PFSK-1 (cell line): ENCODE results near the gene KLC4.

ENCODE experiments used
- FOXP2 ChIP-seq: optimal IDR thresholded peaks from 2 replicates; pipeline ENCODE3; 2011; ENCODE audit warnings: borderline replicate concordance, control low read depth, inconsistent platforms; ENCODE audit not compliant: insufficient read depth; ENCODE audit errors: extremely low read length, extremely low read depth
- POLR2AphosphoS5 ChIP-seq: IDR thresholded peaks from 2 replicates; pipeline ENCODE4 v1.6.1; 2012; ENCODE audit warnings: low read depth, mild to moderate bottlenecking, control low read depth, low read length, moderate library complexity
- SIN3A ChIP-seq: IDR thresholded peaks from 2 replicates; pipeline ENCODE4 v1.6.1; 2012; ENCODE audit warnings: mild to moderate bottlenecking, low read length, moderate library complexity, borderline replicate concordance; ENCODE audit not compliant: insufficient read depth
- TAF1 ChIP-seq: IDR thresholded peaks from 2 replicates; pipeline ENCODE4 v1.6.1; 2012; ENCODE audit warnings: low read length, control low read depth, borderline replicate concordance; ENCODE audit not compliant: insufficient read depth
- TF ChIP-seq, protein P1 (sequence below), 2 experiments: IDR thresholded peaks; 2 replicates each; pipeline versions ENCODE4 v1.6.1 to v1.8.0; 2011 to 2012; ENCODE audit warnings: low read depth in 2 of 2, low read length in 2 of 2, control low read depth in 1 of 2, inconsistent platforms in 1 of 2, mild to moderate bottlenecking in 1 of 2, moderate library complexity in 1 of 2; ENCODE audit not compliant: insufficient read depth in 1 of 2

KLC4 gene

GRCh38 chr6:43096451-43097097 is 37.1 kb downstream of the KLC4 start:
- TF ChIP-seq SIN3A (no peak), POLR2AphosphoS5 (peak; percentile 28; the same call in 1 of the 2 replicates), FOXP2 (peak; percentile 65), TAF1 (no peak)
- TF ChIP-seq, protein P1, sequence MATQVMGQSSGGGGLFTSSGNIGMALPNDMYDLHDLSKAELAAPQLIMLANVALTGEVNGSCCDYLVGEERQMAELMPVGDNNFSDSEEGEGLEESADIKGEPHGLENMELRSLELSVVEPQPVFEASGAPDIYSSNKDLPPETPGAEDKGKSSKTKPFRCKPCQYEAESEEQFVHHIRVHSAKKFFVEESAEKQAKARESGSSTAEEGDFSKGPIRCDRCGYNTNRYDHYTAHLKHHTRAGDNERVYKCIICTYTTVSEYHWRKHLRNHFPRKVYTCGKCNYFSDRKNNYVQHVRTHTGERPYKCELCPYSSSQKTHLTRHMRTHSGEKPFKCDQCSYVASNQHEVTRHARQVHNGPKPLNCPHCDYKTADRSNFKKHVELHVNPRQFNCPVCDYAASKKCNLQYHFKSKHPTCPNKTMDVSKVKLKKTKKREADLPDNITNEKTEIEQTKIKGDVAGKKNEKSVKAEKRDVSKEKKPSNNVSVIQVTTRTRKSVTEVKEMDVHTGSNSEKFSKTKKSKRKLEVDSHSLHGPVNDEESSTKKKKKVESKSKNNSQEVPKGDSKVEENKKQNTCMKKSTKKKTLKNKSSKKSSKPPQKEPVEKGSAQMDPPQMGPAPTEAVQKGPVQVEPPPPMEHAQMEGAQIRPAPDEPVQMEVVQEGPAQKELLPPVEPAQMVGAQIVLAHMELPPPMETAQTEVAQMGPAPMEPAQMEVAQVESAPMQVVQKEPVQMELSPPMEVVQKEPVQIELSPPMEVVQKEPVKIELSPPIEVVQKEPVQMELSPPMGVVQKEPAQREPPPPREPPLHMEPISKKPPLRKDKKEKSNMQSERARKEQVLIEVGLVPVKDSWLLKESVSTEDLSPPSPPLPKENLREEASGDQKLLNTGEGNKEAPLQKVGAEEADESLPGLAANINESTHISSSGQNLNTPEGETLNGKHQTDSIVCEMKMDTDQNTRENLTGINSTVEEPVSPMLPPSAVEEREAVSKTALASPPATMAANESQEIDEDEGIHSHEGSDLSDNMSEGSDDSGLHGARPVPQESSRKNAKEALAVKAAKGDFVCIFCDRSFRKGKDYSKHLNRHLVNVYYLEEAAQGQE (IDR thresholded peaks at IDR 0.05; ENCODE audit: insufficient read depth in 1 of 2, low read depth in 2 of 2, low read length in 2 of 2), result 0 out of 4 replicates have a peak, but pooled peaks of 1 of the 2 experiments have one; percentile 6

DNA sequence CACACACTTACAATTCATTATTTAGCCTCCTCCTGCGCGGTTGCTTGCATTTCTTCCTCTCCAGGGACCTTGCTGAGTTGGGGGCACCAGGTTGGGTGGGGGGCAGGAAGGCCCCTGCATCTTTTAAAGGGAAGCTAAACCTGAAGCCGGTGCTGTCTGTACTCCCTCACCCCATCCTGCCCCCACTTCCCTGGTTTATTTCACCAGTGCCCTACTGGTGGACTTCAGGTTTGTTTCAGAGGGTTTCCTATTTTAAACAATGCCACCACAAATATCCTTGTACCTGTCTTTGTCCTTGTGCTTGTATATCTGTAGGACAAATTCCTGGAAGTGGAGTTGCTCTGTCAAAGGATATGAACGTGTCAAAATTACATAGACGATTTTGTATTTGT is 37.7 kb downstream of the KLC4 start:
- TF ChIP-seq SIN3A, result no peak

GRCh38 chr6:43097502-43097901 is 38.1 kb downstream of the KLC4 start:
- TF ChIP-seq POLR2AphosphoS5 (no peak), SIN3A (no peak), FOXP2 (no peak), TAF1 (no peak)
- TF ChIP-seq, protein P1 (IDR thresholded peaks at IDR 0.05; ENCODE audit: insufficient read depth in 1 of 2, low read depth in 2 of 2, low read length in 2 of 2), result no peak

DNA sequence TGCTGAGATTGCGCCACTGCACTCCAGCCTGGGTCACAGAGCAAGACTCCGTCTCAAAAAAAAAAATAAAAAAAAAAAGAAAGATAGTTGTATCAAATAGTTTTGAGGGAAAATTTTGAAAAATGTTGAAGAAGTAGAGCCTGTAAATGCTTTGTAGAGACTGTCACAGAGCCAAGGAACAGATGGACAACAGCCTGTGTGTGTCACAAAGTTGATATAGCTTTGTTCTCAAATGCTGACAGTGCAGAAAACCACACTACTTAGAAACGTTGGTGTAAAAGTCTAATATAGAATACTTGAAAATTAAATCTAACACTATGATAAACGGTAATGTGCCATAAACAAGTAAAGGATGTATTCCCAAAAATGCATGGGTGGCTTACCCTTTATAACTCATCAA is 42.1 kb downstream of the KLC4 start:
- TF ChIP-seq, protein P1 (IDR thresholded peaks at IDR 0.05; ENCODE audit: insufficient read depth in 1 of 2, low read depth in 2 of 2, low read length in 2 of 2), result no peak
- no peak for TF ChIP-seq FOXP2
- TF ChIP-seq POLR2AphosphoS5, result no peak
- TF ChIP-seq SIN3A, result no peak
- no peak for TF ChIP-seq TAF1

GRCh38 chr6:43103253-43103876 is 43.9 kb downstream of the KLC4 start:
- TF ChIP-seq TAF1 (no peak), SIN3A (no peak), FOXP2 (no peak), POLR2AphosphoS5 (no peak)
- TF ChIP-seq, protein P1 (IDR thresholded peaks at IDR 0.05; ENCODE audit: insufficient read depth in 1 of 2, low read depth in 2 of 2, low read length in 2 of 2), result no peak
